Heart left ventricle (tissue), 16 donors: Measurements from ENCODE around the gene TBX1. TPM values are rescaled to one million over a fixed set of nuclear protein-coding genes. Genes with fewer than 3 reads are reported as not detected.

Experiments
- ATAC-seq, 4 donors: fragments of 200-7000 bp; cut with Tn5 transposase; one replicate each; pipeline ENCODE4 v1.9.1; 2020 to 2022; ENCODE audit warnings: moderate library complexity in 4 of 4, mild to moderate bottlenecking in 3 of 4, moderate number of reproducible peaks in 1 of 4
- DNase-seq, 5 donors: peaks; one replicate each; pipeline ENCODE4 v3.0.0-alpha.2; 2020
- H3K27ac ChIP-seq, 12 donors: fragments of 200-600 bp; sonication (generic) in 4 of 12; one replicate each; pipeline versions ENCODE4 v1.5.0 to v1.8.0; 2016 to 2022; ENCODE audit warnings: mild to moderate bottlenecking in 2 of 12
- H3K27me3 ChIP-seq, 9 donors: fragments of 200-600 bp; sonication (generic) in 2 of 9; one replicate each; pipeline versions ENCODE4 v1.5.1 to v1.8.0; 2016 to 2022; ENCODE audit warnings: mild to moderate bottlenecking in 3 of 9
- H3K36me3 ChIP-seq, 9 donors: fragments of 200-600 bp; sonication (generic) in 2 of 9; one replicate each; pipeline versions ENCODE4 v1.5.0 to v1.8.0; 2018 to 2022; ENCODE audit warnings: mild to moderate bottlenecking in 2 of 9
- H3K4me1 ChIP-seq, 12 donors: fragments of 200-600 bp; sonication (generic) in 4 of 12; one replicate each; pipeline versions ENCODE4 v1.5.0 to v1.8.0; 2016 to 2022; ENCODE audit warnings: mild to moderate bottlenecking in 3 of 12
- H3K4me3 ChIP-seq, 12 donors: fragments of 200-600 bp; sonication (generic) in 4 of 12; one replicate each; pipeline versions ENCODE4 v1.5.0 to v1.8.0; 2017 to 2022; ENCODE audit warnings: mild to moderate bottlenecking in 9 of 12, moderate library complexity in 4 of 12
- H3K9me3 ChIP-seq, 12 donors: fragments of 200-600 bp; sonication (generic) in 4 of 12; one replicate each; pipeline versions ENCODE4 v1.5.0 to v1.8.0; 2016 to 2022; ENCODE audit warnings: mild to moderate bottlenecking in 1 of 12
- CTCF ChIP-seq, 12 donors: fragments of 200-600 bp; sonication (generic) in 4 of 12; IDR thresholded peaks; one replicate each; pipeline versions ENCODE4 v1.5.0 to v1.8.0; 2018 to 2022; ENCODE audit warnings: antibody characterized with exemption in 12 of 12, mild to moderate bottlenecking in 5 of 12
- POLR2A ChIP-seq, 2 donors: fragments of 450-650 bp; IDR thresholded peaks; one replicate each; pipeline ENCODE4 v1.6.1; 2017; ENCODE audit warnings: antibody characterized with exemption in 2 of 2, mild to moderate bottlenecking in 2 of 2, moderate library complexity in 2 of 2
- whole genome bisulfite sequencing, 4 donors: extraction: QIAGEN DNeasy Blood & Tissue Kit in 2 of 4; methylation state at CpG; one replicate each; pipeline versions ENCODE4 v1.1.5 to v1.1.7; 2013 to 2018; 5-methylcytosine and 5-hydroxymethylcytosine counted together
- intact Hi-C, 10 donors: fragments of 100-400 bp; cut with DNase I; formaldehyde crosslinking; loops; one replicate each; pipeline versions ENCODE4 v1.11.1 to v1.14.2; 2022
- polyA plus RNA-seq, 2 donors: library from polyadenylated mRNA; stranded (reverse); fragments of 200-250 nt; gene quantifications; one replicate each; pipeline ENCODE4 v1.2.3, GENCODE V29; 2013
- total RNA-seq, 9 donors: library from RNA; depleted of rRNA in 2 of 9; stranded (reverse); fragments of >200 nt in 2 of 9; fragmentation: NEBNext Ultra II Directional in 3 of 9; extraction: Animal tissue kit (Norgen Biotek cat#: 25700) in 3 of 9; gene quantifications; one replicate each; pipeline versions ENCODE4 v1.1.0 to v1.2.4, GENCODE V29; 2016 to 2023
- donor health status: ischemic (EF 13 %, LVEDD 7.1; RV severe dilation, severe dysfunction).
- donor health status: healthy with polysubstance abuse.
- donor health status: DM: no; HTN: yes; CAD: no.
- donor health status: DM: no; HTN: no; CAD: no.
- donor health status: ischemic (EF 25% LVEDD 6.9; RV normal size, moderate dysfunction).
- donor health status: ischemic (EF 25% LVEDD 5.7; RV mildly dilated, moderate dysfunction).
- donor health status: healthy.
- donor health status: DM: yes; HTN: yes; CAD: no.
- donor health status: ischemic (EF 35%, LVEDD 5.7; RV mildly dilated, moderate dysfunction).
- donor health status: nonischemic (EF 11% LVEDD 7.7; RV severe dilation, severe dysfunction).
- donor health status: DM: yes; HTN: yes; CAD: no.
- donor health status: PGD.
- donor health status: ischemic (EF 29% LVEDD 5.4; RV normal size, mild dysfunction).
- donor health status: nonischemic (EF 23%, LVEDD 6.1; RV moderate dilation, normal function).

TBX1 gene
- total and polyA plus RNA-seq, 11 donors, result 0.11 to 3.1 (median 0.97) TPM; not detected in 1

DNA sequence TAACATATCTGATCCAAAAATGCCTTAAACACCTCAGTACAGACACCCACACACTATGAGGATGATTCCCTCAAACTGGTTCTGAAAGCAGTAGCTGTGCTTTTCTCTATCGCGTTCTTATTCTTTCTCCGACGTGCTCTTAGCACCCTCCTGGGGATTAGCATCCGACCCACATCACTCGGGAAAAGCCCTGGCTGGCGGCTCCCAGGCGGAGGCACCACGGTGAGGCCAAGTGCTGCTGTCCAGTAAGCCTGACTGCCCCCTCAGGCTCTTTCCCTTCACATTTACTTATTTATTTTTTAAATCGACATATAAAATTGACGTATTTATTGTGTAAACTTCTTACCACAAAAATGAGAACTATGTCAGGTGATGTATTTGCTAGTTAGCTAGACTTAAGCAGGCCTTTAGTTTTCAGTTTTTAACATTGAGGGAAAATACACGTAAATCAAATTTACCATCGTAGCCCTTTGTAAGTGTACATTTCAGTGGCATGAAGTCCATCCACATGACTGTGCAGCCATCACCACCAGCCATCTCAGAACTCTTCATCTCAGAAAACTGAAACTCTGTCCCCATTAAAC lies 19.2 kb downstream of the TBX1 start:
- Histone ChIP-seq H3K36me3 (no peaks in the 10 kb centered on the region), H3K27ac (no peak overlapping the region), H3K27me3 (peaks cover 0 to 44% (median 4%) of the 10 kb centered on the region in 9 donors), H3K9me3 (peaks cover 0 to 12% (median 0%) of the 10 kb centered on the region in 12 donors), H3K4me3 (no peak overlapping the region), H3K4me1 (peaks cover 0 to 5% (median 0%) of the 10 kb centered on the region in 12 donors)
- TF ChIP-seq CTCF (IDR thresholded peaks at IDR 0.05), result no peak
- no peak for TF ChIP-seq POLR2A (IDR thresholded peaks at IDR 0.05)
- intact Hi-C loops, result no loop called here
- no peak for ATAC-seq
- 50 to 69% (median 59%) methylated on average over 13 of the region's 13 CpGs for WGBS, 4 donors
- peak in 1 of 5 donors; percentile 18 for DNase-seq

DNA sequence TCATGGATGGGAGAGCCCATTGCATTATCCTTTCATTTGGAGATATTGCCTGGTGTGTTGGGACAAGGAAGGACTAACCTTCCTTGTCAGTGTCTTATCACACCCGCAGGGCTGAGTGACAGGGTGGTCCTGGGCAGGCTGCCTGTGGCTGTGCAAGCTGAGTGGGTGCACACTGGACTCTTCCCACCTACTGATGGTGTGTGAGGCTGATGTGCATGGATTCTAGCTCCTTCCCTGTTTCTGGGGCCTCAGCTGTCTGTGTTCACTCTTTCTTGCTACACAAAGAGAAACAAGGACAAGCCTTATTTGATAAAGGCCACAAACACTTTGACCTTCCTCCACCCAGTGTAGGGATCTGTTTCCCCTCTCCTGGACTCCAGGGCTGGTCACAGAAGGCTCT lies 22.0 kb downstream of the TBX1 start:
- ATAC-seq, result no peak
- H3K9me3 ChIP-seq, result peaks cover 0 to 12% (median 0%) of the 10 kb centered on the region in 12 donors
- peaks cover 0 to 32% (median 0%) of the 10 kb centered on the region in 9 donors for H3K27me3 ChIP-seq
- 60 to 75% (median 69%) methylated on average over 1 of the region's 1 CpG for WGBS, 4 donors
- H3K4me1 ChIP-seq, result peaks cover 0 to 5% (median 0%) of the 10 kb centered on the region in 12 donors
- intact Hi-C loops, result no loop called here
- TF ChIP-seq POLR2A (IDR thresholded peaks at IDR 0.05), result no peak
- TF ChIP-seq CTCF (IDR thresholded peaks at IDR 0.05), result no peak
- no peak overlapping the region for H3K27ac ChIP-seq
- no peak for DNase-seq
- no peaks in the 10 kb centered on the region for H3K36me3 ChIP-seq
- no peak overlapping the region for H3K4me3 ChIP-seq

GRCh38 chr22:19783586-19784383 lies 23.2 kb downstream of the TBX1 start:
- TF ChIP-seq POLR2A (IDR thresholded peaks at IDR 0.05), result no peak
- no peak for TF ChIP-seq CTCF (IDR thresholded peaks at IDR 0.05)
- ATAC-seq (no peak), DNase-seq (no peak)
- peaks cover 0 to 8% (median 0%) of the 10 kb centered on the region in 9 donors for H3K36me3 ChIP-seq
- 80 to 84% (median 83%) methylated on average over 22 to 24 of the region's 24 CpGs for WGBS, 4 donors
- H3K9me3 ChIP-seq, result peaks cover 0 to 12% (median 0%) of the 10 kb centered on the region in 12 donors
- H3K27me3 ChIP-seq, result peaks cover 0 to 21% (median 0%) of the 10 kb centered on the region in 9 donors
- intact Hi-C loops, result no loop called here
- no peak overlapping the region for H3K27ac ChIP-seq
- no peak overlapping the region for H3K4me3 ChIP-seq
- H3K4me1 ChIP-seq, result peaks cover 0 to 5% (median 0%) of the 10 kb centered on the region in 12 donors
